HG02642 (cell line): ENCODE data around the gene PRKCE.

Experiments
- ATAC-seq: cut with Tn5 transposase; IDR thresholded peaks from one replicate; pipeline ENCODE4 v1.9.1; 2021; ENCODE audit warnings: mild to moderate bottlenecking; ENCODE audit not compliant: unreplicated experiment, poor library complexity

Gene PRKCE

GRCh38 chr2:46164529-46165301 lies 513.2 kb downstream of the PRKCE start:
- ATAC-seq, result no peak

GRCh38 chr2:46165916-46166315 lies 514.4 kb downstream of the PRKCE start:
- ATAC-seq, result no peak

- ATAC-seq, result no peak
Measured at GRCh38 chr2:46167406-46167805, 515.9 kb downstream of the PRKCE start.

- no peak for ATAC-seq
Measured at GRCh38 chr2:46167924-46168323, 516.4 kb downstream of the PRKCE start.

GRCh38 chr2:46169467-46169866 lies 518.0 kb downstream of the PRKCE start:
- ATAC-seq, result no peak

GRCh38 chr2:46170026-46170425 lies 518.6 kb downstream of the PRKCE start:
- no peak for ATAC-seq

- no peak for ATAC-seq
Measured at GRCh38 chr2:46170611-46171350, 519.3 kb downstream of the PRKCE start.

- no peak for ATAC-seq
Measured at GRCh38 chr2:46171411-46171953, 520.0 kb downstream of the PRKCE start.

- ATAC-seq, result no peak
Measured at GRCh38 chr2:46171996-46172546, 520.6 kb downstream of the PRKCE start.

GRCh38 chr2:46173030-46173429 lies 521.6 kb downstream of the PRKCE start:
- ATAC-seq, result no peak

GRCh38 chr2:46173636-46174250 lies 522.3 kb downstream of the PRKCE start:
- no peak for ATAC-seq

- ATAC-seq, result no peak
Measured at GRCh38 chr2:46174345-46175170, 523.1 kb downstream of the PRKCE start.

GRCh38 chr2:46175419-46175818 lies 523.9 kb downstream of the PRKCE start:
- no peak for ATAC-seq

- ATAC-seq, result no peak
Measured at GRCh38 chr2:46177461-46178089, 526.1 kb downstream of the PRKCE start.

- ATAC-seq, result peak; percentile 70
Measured at GRCh38 chr2:46179037-46179621, 527.7 kb downstream of the PRKCE start.

- no peak for ATAC-seq
Measured at GRCh38 chr2:46180189-46180588, 528.7 kb downstream of the PRKCE start.

- ATAC-seq, result no peak
Measured at GRCh38 chr2:46181306-46181705, 529.8 kb downstream of the PRKCE start.

GRCh38 chr2:46181789-46182530 lies 530.5 kb downstream of the PRKCE start:
- ATAC-seq, result no peak
